Measurements from ENCODE around the gene VPS11. TPM values are rescaled to one million over a fixed set of nuclear protein-coding genes. Genes with fewer than 3 reads are reported as not detected.
A peak's percentile ranks its signal among the peaks of the same experiment; 100 is the strongest.

VPS11 gene
- total and polyA plus RNA-seq, 8 donors = 30.5 to 61.2 (median 55.2) TPM

GRCh38 chr11:119026970-119027369 lies 40.6 kb upstream of the VPS11 start:
- DNase-seq = no peak
- peaks cover 0 to 52% of the 10 kb centered on the region in 2 donors for H3K36me3 ChIP-seq
- H3K27ac ChIP-seq = no peak overlapping the region

DNA sequence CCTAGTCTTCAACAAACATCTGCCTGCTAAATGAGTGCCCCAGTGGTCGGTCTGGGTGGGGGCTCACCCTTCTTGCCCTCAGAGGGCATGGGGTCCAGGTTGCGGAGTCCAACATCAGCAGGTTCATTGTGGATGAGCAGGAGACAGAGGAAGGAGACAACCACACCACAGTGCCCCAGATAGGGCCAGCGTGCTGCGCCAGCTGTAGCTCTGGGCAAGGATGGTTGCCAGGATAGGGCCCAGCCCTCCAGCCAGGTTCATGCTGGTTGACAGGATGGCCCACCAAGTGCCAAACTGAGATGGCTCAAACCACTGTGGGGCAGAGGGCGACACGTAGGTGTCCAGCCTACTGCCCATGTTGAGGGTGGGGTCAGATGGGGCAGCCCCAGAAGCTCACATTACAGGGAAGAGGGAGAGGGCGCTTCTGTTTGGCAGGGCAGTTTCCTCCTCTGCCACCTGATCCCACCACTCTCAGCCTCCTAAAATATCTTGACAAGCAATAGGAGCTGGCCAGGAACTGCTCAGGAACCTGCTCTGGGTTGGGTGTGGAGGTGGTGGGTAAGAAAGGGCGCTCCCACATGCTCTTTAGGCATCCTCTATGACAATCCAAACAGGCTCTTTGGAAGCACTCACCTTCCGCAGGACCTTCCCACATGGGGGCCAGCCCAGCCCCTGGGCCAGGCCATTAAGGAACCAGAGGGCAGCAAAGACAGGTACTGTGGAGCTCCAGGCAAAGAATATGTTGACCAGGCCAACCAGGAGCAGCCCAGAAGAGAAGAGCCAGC lies 39.9 kb upstream of the VPS11 start:
- intact Hi-C loops (cut with DNase I) = no loop called here
- H3K4me3 ChIP-seq = no peak overlapping the region
- ATAC-seq = no peak
- no peak overlapping the region for H3K27ac ChIP-seq
- DNase-seq = no peak
- peaks cover 0 to 44% of the 10 kb centered on the region in 2 donors for H3K36me3 ChIP-seq
- TF ChIP-seq, protein P1, sequence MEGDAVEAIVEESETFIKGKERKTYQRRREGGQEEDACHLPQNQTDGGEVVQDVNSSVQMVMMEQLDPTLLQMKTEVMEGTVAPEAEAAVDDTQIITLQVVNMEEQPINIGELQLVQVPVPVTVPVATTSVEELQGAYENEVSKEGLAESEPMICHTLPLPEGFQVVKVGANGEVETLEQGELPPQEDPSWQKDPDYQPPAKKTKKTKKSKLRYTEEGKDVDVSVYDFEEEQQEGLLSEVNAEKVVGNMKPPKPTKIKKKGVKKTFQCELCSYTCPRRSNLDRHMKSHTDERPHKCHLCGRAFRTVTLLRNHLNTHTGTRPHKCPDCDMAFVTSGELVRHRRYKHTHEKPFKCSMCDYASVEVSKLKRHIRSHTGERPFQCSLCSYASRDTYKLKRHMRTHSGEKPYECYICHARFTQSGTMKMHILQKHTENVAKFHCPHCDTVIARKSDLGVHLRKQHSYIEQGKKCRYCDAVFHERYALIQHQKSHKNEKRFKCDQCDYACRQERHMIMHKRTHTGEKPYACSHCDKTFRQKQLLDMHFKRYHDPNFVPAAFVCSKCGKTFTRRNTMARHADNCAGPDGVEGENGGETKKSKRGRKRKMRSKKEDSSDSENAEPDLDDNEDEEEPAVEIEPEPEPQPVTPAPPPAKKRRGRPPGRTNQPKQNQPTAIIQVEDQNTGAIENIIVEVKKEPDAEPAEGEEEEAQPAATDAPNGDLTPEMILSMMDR (IDR thresholded peaks at IDR 0.05) = no peak
- no peaks in the 10 kb centered on the region for H3K9me3 ChIP-seq
- no peaks in the 10 kb centered on the region for H3K27me3 ChIP-seq
- peaks cover 15 to 39% of the 10 kb centered on the region in 2 donors for H3K4me1 ChIP-seq

More at GRCh38 chr11:119026970-119027369, 40.6 kb upstream of the VPS11 start:
- peaks cover 15 to 42% of the 10 kb centered on the region in 2 donors for H3K4me1 ChIP-seq
- no peaks in the 10 kb centered on the region for H3K27me3 ChIP-seq
- H3K9me3 ChIP-seq = no peaks in the 10 kb centered on the region
- no peak for ATAC-seq
- TF ChIP-seq, protein P1 (IDR thresholded peaks at IDR 0.05) = no peak
- no peak overlapping the region for H3K4me3 ChIP-seq
- intact Hi-C loops (cut with DNase I) = no loop called here

- H3K4me3 ChIP-seq = no peak overlapping the region
- peak overlapping the region in 1 of 2 donors; percentile 45 for H3K27ac ChIP-seq
- H3K27me3 ChIP-seq = no peaks in the 10 kb centered on the region
- ATAC-seq (no peak), DNase-seq (no peak)
- peaks cover 15 to 36% of the 10 kb centered on the region in 2 donors for H3K4me1 ChIP-seq
- TF ChIP-seq, protein P1 (IDR thresholded peaks at IDR 0.05) = no peak
- peaks cover 0 to 37% of the 10 kb centered on the region in 2 donors for H3K36me3 ChIP-seq
- H3K9me3 ChIP-seq = no peaks in the 10 kb centered on the region
- intact Hi-C loops (cut with DNase I) = no loop called here
These were observed 39.1 kb upstream of the VPS11 start for GRCh38 chr11:119028346-119029068.

GRCh38 chr11:119029069-119029339 lies 38.6 kb upstream of the VPS11 start:
- TF ChIP-seq, protein P1 (IDR thresholded peaks at IDR 0.05) = no peak
- H3K27me3 ChIP-seq = no peaks in the 10 kb centered on the region
- ATAC-seq (no peak), DNase-seq (no peak)
- intact Hi-C loops (cut with DNase I) = no loop called here
- H3K4me1 ChIP-seq = peaks cover 15 to 34% of the 10 kb centered on the region in 2 donors
- H3K9me3 ChIP-seq = no peaks in the 10 kb centered on the region
- peaks cover 0 to 32% of the 10 kb centered on the region in 2 donors for H3K36me3 ChIP-seq
- H3K27ac ChIP-seq = peak overlapping the region in 1 of 2 donors; percentile 45
- H3K4me3 ChIP-seq = peak overlapping the region in 1 of 2 donors; percentile 78

DNA sequence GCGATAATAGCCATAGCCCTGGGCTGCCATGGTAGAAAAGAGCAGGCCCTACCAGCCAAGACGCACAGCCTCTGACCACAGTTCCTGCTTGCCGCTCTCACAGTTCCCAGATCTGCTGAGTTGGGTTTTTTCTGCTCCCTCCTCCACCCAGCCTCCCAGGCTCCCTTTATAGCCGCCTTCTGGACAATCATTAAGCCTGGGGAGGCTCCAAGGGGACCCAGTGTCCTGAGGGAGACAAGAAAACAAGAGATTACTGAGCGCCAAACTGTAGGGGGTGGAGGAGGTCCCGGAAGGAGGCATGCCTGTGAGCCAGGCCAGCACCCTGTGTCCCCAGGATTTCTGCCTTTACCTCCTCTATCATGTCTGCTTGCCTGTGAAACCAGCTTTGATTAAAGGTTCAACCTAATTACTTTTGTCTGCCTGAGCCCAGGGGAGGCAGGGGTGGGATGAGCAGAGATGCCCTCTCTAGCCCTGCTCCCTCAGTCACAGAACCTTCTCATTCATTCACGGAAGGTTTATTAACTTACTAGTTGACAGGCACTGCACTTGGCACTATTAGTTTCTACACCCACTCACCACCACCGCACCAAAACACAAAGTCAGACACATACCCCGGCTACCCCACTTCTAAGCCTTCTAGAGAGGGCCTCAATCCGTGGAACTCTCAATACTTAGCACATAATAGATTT lies 38.1 kb upstream of the VPS11 start:
- Histone ChIP-seq H3K9me3 (no peaks in the 10 kb centered on the region), H3K36me3 (peaks cover 0 to 27% of the 10 kb centered on the region in 2 donors), H3K4me3 (peak overlapping the region; percentile 78 to 87), H3K4me1 (peaks cover 15 to 34% of the 10 kb centered on the region in 2 donors), H3K27me3 (no peaks in the 10 kb centered on the region), H3K27ac (peak overlapping the region; percentile 75 to 82)
- ATAC-seq (peak; percentile 14), DNase-seq (peak in 1 of 4 donors; percentile 50)
- intact Hi-C loops (cut with DNase I) = no loop called here
- TF ChIP-seq, protein P1 (IDR thresholded peaks at IDR 0.05) = no peak

Data from left lung (tissue), 10 donors.